ENCODE data around the gene FAM120B. TPM values are rescaled to one million over a fixed set of nuclear protein-coding genes. Genes with fewer than 3 reads are reported as not detected.
"Not testable (repeated sequence)": the region's sequence is repeated elsewhere in the genome, so short reads cannot be mapped to it uniquely, and the experiment has no call there.

Gene FAM120B
- polyA plus RNA-seq: 24.5 TPM

- H3K27ac Mint-ChIP-seq: peak within 1 kb of the TSS; percentile 79 to 97 (median 84)
- peaks cover 0 to 6% (median 4%) of the 10 kb centered on the region in 3 donors for H3K9me3 Mint-ChIP-seq
- H3K27me3 Mint-ChIP-seq: peaks cover 11% of the 10 kb centered on the region
- peak within 1 kb of the TSS; percentile 82 to 98 (median 95) for H3K4me3 Mint-ChIP-seq
- H3K4me1 Mint-ChIP-seq: peaks cover 25 to 40% (median 34%) of the 10 kb centered on the region in 3 donors
- H3K36me3 Mint-ChIP-seq: peaks cover 6% of the 10 kb centered on the region
Measured at GRCh38 chr6:170306324-170307079, at the start of gene FAM120B. FAM120B (plus strand) TSS chr6:170306758; CDS start chr6:170317391, 10,633 bp downstream.

- no peak overlapping the region for H3K27ac Mint-ChIP-seq
Measured at GRCh38 chr6:170257376-170257775, 49.2 kb upstream of the FAM120B start.

GRCh38 chr6:170258407-170258806 is 48.2 kb upstream of the FAM120B start:
- no peak overlapping the region for H3K27ac Mint-ChIP-seq
- no peak overlapping the region for H3K4me3 Mint-ChIP-seq
- no peaks in the 10 kb centered on the region for H3K9me3 Mint-ChIP-seq
- peaks cover 0 to 2% (median 0%) of the 10 kb centered on the region in 3 donors for H3K4me1 Mint-ChIP-seq
- H3K36me3 Mint-ChIP-seq: no peaks in the 10 kb centered on the region
- H3K27me3 Mint-ChIP-seq: peaks cover 29% of the 10 kb centered on the region

More at GRCh38 chr6:170257376-170257775, 49.2 kb upstream of the FAM120B start:
- no peaks in the 10 kb centered on the region for H3K9me3 Mint-ChIP-seq
- H3K36me3 Mint-ChIP-seq: no peaks in the 10 kb centered on the region
- H3K4me3 Mint-ChIP-seq: no peak overlapping the region
- H3K4me1 Mint-ChIP-seq: peaks cover 0 to 2% (median 0%) of the 10 kb centered on the region in 3 donors
- H3K27me3 Mint-ChIP-seq: peaks cover 21% of the 10 kb centered on the region

GRCh38 chr6:170259278-170259677 is 47.3 kb upstream of the FAM120B start:
- Mint-ChIP-seq H3K36me3 (no peaks in the 10 kb centered on the region), H3K27ac (no peak overlapping the region), H3K9me3 (no peaks in the 10 kb centered on the region), H3K4me3 (no peak overlapping the region), H3K4me1 (peaks cover 0 to 2% (median 0%) of the 10 kb centered on the region in 3 donors), H3K27me3 (peaks cover 27% of the 10 kb centered on the region)

GRCh38 chr6:170260686-170261085 is 45.9 kb upstream of the FAM120B start:
- Mint-ChIP-seq H3K27me3 (peaks cover 17% of the 10 kb centered on the region), H3K27ac (no peak overlapping the region), H3K36me3 (no peaks in the 10 kb centered on the region), H3K9me3 (no peaks in the 10 kb centered on the region), H3K4me3 (no peak overlapping the region), H3K4me1 (no peaks in the 10 kb centered on the region)

GRCh38 chr6:170261643-170262488 is 44.7 kb upstream of the FAM120B start:
- no peak overlapping the region for H3K4me3 Mint-ChIP-seq

GRCh38 chr6:170262489-170263088 is 44.0 kb upstream of the FAM120B start:
- Mint-ChIP-seq H3K36me3 (no peaks in the 10 kb centered on the region), H3K27me3 (peaks cover 20% of the 10 kb centered on the region), H3K9me3 (no peaks in the 10 kb centered on the region), H3K27ac (no peak overlapping the region), H3K4me3 (no peak overlapping the region), H3K4me1 (no peaks in the 10 kb centered on the region)

More at GRCh38 chr6:170261643-170262488, 44.7 kb upstream of the FAM120B start:
- peak overlapping the region in 1 of 3 donors; percentile 31 for H3K27ac Mint-ChIP-seq
- H3K4me1 Mint-ChIP-seq: no peaks in the 10 kb centered on the region
- H3K9me3 Mint-ChIP-seq: no peaks in the 10 kb centered on the region
- no peaks in the 10 kb centered on the region for H3K36me3 Mint-ChIP-seq
- H3K27me3 Mint-ChIP-seq: peaks cover 20% of the 10 kb centered on the region

- H3K4me3 Mint-ChIP-seq: no peak overlapping the region
- no peaks in the 10 kb centered on the region for H3K36me3 Mint-ChIP-seq
- H3K4me1 Mint-ChIP-seq: no peaks in the 10 kb centered on the region
- peaks cover 20% of the 10 kb centered on the region for H3K27me3 Mint-ChIP-seq
- no peaks in the 10 kb centered on the region for H3K9me3 Mint-ChIP-seq
- H3K27ac Mint-ChIP-seq: peak overlapping the region in 1 of 3 donors; percentile 25
Measured at GRCh38 chr6:170263410-170263809, 43.1 kb upstream of the FAM120B start.

GRCh38 chr6:170264086-170264485 is 42.5 kb upstream of the FAM120B start:
- Mint-ChIP-seq H3K4me1 (no peaks in the 10 kb centered on the region), H3K36me3 (no peaks in the 10 kb centered on the region), H3K27me3 (peaks cover 19% of the 10 kb centered on the region), H3K27ac (no peak overlapping the region), H3K9me3 (no peaks in the 10 kb centered on the region), H3K4me3 (peak overlapping the region in 1 of 4 donors; percentile 43)

GRCh38 chr6:170264644-170265043 is 41.9 kb upstream of the FAM120B start:
- not testable (repeated sequence) for H3K4me3 Mint-ChIP-seq, H3K36me3 Mint-ChIP-seq, H3K9me3 Mint-ChIP-seq, H3K27ac Mint-ChIP-seq, H3K4me1 Mint-ChIP-seq
- H3K27me3 Mint-ChIP-seq: peaks cover 19% of the 10 kb centered on the region

- Mint-ChIP-seq H3K27me3 (peaks cover 17% of the 10 kb centered on the region), H3K9me3 (no peaks in the 10 kb centered on the region), H3K27ac (no peak overlapping the region), H3K4me1 (no peaks in the 10 kb centered on the region), H3K36me3 (no peaks in the 10 kb centered on the region), H3K4me3 (no peak overlapping the region)
Measured at GRCh38 chr6:170265655-170266054, 40.9 kb upstream of the FAM120B start.

GRCh38 chr6:170266061-170266825 is 40.3 kb upstream of the FAM120B start:
- Mint-ChIP-seq H3K4me1 (no peaks in the 10 kb centered on the region), H3K4me3 (peak overlapping the region in 1 of 4 donors; percentile 35), H3K27me3 (peaks cover 17% of the 10 kb centered on the region), H3K9me3 (no peaks in the 10 kb centered on the region), H3K36me3 (no peaks in the 10 kb centered on the region), H3K27ac (no peak overlapping the region)

- peaks cover 1 to 8% (median 6%) of the 10 kb centered on the region in 3 donors for H3K4me1 Mint-ChIP-seq
- no peaks in the 10 kb centered on the region for H3K9me3 Mint-ChIP-seq
- no peak overlapping the region for H3K4me3 Mint-ChIP-seq
- peaks cover 13% of the 10 kb centered on the region for H3K27me3 Mint-ChIP-seq
- H3K27ac Mint-ChIP-seq: no peak overlapping the region
- H3K36me3 Mint-ChIP-seq: no peaks in the 10 kb centered on the region
Measured at GRCh38 chr6:170267688-170268087, 38.9 kb upstream of the FAM120B start.
